SK-N-MC (cell line): ENCODE results near the gene SLAMF6.

Source experiments
- DNase-seq: peaks from one replicate; pipeline ENCODE4 v3.0.0-alpha.2; 2011; ENCODE audit warnings: low read depth, low spot score
- H3K27ac ChIP-seq: fragments of 200-600 bp; sonication (generic); 2 replicates; pipeline ENCODE4 v1.5.1; 2016; ENCODE audit warnings: mixed run types
- H3K36me3 ChIP-seq: fragments of 200-600 bp; sonication (generic); 2 replicates; pipeline ENCODE4 v1.6.1; 2017; ENCODE audit warnings: antibody characterized with exemption, low read length, mixed read lengths; ENCODE audit not compliant: insufficient read depth
- H3K4me3 ChIP-seq: fragments of 200-600 bp; sonication (generic); 2 replicates; pipeline ENCODE4 v1.5.1; 2016
- H3K9ac ChIP-seq: fragments of 200-600 bp; sonication (generic); 2 replicates; pipeline ENCODE4 v1.8.0; 2017; ENCODE audit warnings: mixed run types, mixed read lengths; ENCODE audit not compliant: insufficient read length
- H3K9me3 ChIP-seq: fragments of 200-600 bp; sonication (generic); 2 replicates; pipeline ENCODE4 v1.6.1; 2017; ENCODE audit warnings: low read depth, mild to moderate bottlenecking, antibody characterized with exemption, low read length, moderate library complexity, mixed read lengths
- EZH2 ChIP-seq: fragments of 200-600 bp; sonication (generic); IDR thresholded peaks from one replicate; pipeline ENCODE4 v1.6.1; 2017; ENCODE audit warnings: antibody characterized with exemption
- FOXP2 ChIP-seq: optimal IDR thresholded peaks from 2 replicates; pipeline ENCODE3; 2011; ENCODE audit warnings: mild to moderate bottlenecking, moderate library complexity; ENCODE audit not compliant: insufficient read depth; ENCODE audit errors: extremely low read length, control extremely low read depth
- POLR2AphosphoS5 ChIP-seq: IDR thresholded peaks from 2 replicates; pipeline ENCODE4 v1.6.1; 2012; ENCODE audit warnings: mild to moderate bottlenecking, low read depth, low read length, borderline replicate concordance

SLAMF6 gene

DNA sequence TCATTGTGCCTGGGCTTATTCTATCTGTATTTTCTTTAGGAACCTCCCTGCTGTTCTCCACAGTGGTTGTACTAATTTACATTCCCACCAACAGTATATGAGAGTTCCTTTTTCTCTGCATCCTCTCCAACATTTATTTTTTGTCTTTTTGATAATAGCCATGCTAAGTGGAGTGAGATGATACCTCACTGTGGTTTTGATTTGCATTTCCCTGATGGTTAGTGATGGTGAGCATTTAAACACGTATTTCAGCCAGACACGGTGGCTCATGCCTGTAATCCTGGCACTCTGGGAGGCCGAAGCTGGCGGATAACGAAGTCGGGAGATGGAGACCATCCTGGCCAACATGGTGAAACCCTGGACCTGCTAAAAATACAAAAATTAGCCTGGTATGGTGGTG lies 57.9 kb downstream of the SLAMF6 start:
- Histone ChIP-seq H3K9ac (no peak overlapping the region), H3K27ac (no peak overlapping the region), H3K36me3 (no peaks in the 10 kb centered on the region), H3K9me3 (no peaks in the 10 kb centered on the region), H3K4me3 (no peak overlapping the region)
- TF ChIP-seq POLR2AphosphoS5: no peak
- no peak for DNase-seq

DNA sequence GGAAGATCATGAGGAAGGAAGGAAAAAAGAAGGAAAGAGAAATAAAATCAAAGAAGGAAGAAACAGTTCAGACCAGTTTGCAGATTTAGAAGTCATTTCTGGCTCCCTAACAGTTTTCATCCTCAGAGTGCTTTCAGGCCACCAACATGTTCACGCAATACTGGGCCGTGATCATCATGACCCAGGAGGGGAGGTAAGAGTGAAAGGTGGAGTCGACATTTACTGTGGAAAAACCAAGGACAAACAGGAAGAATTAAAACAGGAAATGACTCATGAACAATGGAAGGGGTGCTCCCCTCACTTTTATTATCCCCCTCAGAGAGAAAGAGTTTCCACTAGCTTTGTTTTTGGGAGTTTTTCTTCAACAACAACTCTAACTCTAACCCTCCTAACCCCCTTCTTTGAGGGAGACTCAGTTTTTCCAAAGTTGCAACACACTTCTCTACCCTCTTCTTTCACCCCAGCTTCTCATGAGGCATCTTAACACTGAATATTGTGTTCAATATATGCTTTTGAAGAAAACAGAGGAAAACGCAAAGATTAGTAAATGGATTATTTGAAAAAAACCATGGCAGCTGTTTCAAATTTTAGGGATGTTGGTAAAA lies 62.3 kb downstream of the SLAMF6 start:
- no peak for DNase-seq
- no peak overlapping the region for H3K27ac ChIP-seq
- no peaks in the 10 kb centered on the region for H3K36me3 ChIP-seq
- H3K4me3 ChIP-seq: no peak overlapping the region
- no peak overlapping the region for H3K9ac ChIP-seq
- TF ChIP-seq FOXP2: no peak
- TF ChIP-seq EZH2: no peak
- no peaks in the 10 kb centered on the region for H3K9me3 ChIP-seq

DNA sequence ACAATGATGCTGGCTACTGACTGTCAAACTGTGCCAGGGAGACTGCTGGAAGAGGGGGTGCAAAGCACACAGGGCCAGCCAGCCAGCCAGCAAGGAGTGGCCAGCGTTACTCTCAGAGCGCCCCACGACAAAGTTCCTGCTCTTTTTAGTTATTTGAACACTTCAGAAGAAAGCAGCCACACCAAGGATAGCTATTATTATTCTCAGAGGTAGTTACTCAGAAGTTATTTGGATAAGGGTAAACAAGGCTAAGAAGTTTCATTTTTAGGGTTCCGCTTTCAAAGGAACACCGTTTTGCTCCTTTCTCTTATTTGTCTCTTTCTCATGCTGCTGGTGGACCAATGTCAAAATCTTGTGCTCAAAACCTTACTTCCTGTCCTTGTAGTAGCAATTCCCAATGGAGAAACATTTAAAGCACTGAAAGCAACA lies 62.8 kb downstream of the SLAMF6 start:
- no peak for TF ChIP-seq EZH2
- TF ChIP-seq POLR2AphosphoS5: no peak
- TF ChIP-seq FOXP2: no peak
- H3K4me3 ChIP-seq: no peak overlapping the region
- DNase-seq: no peak
- no peak overlapping the region for H3K27ac ChIP-seq
- H3K36me3 ChIP-seq: no peaks in the 10 kb centered on the region
- H3K9me3 ChIP-seq: no peaks in the 10 kb centered on the region
- H3K9ac ChIP-seq: no peak overlapping the region

DNA sequence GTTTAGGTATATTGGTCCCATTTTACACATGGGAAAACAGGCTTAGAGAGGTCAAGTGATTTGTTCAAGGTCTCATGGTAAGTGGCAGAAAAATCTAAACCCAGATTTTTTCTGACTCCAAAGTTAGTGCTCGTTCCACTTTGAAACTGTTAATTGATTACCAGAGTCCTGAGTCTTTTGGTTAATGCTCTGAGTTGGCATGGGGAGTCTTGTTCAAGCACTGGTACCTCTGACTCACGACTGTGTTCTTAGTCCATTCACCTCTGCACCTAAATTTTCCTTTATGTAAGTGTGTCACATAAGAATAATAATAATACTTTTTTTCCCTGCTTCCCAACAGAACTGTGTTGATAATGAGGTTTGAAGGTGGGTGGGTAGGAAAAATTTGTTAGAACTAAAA lies 63.4 kb downstream of the SLAMF6 start:
- no peak overlapping the region for H3K9ac ChIP-seq
- TF ChIP-seq POLR2AphosphoS5 (no peak), FOXP2 (no peak), EZH2 (no peak)
- H3K36me3 ChIP-seq: no peaks in the 10 kb centered on the region
- H3K4me3 ChIP-seq: no peak overlapping the region
- no peak for DNase-seq
- no peaks in the 10 kb centered on the region for H3K9me3 ChIP-seq
- no peak overlapping the region for H3K27ac ChIP-seq

DNA sequence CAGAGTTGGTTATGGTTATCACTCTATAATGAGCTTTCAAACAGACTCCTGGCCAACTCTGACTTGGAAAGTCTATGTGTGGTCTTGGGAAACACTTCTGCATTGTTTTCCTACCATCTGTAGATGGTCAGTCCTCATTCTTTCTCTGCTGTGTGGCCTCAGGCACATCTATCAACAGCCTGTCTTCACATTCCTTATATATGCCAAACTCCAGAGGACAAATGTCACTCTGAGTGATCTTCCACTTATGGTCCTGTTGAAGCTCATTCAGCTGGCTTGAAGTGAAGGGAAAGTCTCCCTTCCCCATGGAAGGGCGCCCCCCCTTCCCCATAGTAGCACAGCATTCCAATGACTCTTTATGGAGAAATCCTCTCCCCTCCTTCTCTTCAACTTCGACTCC lies 64.0 kb downstream of the SLAMF6 start:
- TF ChIP-seq POLR2AphosphoS5 (no peak), FOXP2 (no peak), EZH2 (no peak)
- no peak for DNase-seq
- Histone ChIP-seq H3K27ac (no peak overlapping the region), H3K9ac (no peak overlapping the region), H3K9me3 (no peaks in the 10 kb centered on the region), H3K4me3 (no peak overlapping the region), H3K36me3 (no peaks in the 10 kb centered on the region)

DNA sequence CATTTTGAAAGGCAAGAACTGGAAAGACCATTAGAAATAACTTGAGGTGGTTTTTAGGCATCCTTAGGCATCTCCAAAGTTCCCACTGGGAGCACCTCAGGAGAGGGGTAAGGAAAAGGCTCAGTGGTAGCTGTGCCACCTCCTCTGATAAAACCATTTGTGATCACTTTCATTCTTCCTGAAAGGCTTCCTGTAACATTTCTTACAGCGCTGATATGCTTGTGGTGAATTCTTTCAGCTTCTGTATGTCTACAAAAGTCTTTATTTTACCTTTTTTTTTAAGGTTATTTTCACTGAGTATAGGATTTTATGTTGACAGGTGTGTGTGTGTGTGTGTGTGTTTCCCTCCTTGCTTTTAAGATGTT lies 67.9 kb downstream of the SLAMF6 start:
- H3K36me3 ChIP-seq: no peaks in the 10 kb centered on the region
- H3K4me3 ChIP-seq: no peak overlapping the region
- no peak overlapping the region for H3K9ac ChIP-seq
- H3K9me3 ChIP-seq: no peaks in the 10 kb centered on the region
- TF ChIP-seq EZH2 (no peak), POLR2AphosphoS5 (no peak), FOXP2 (no peak)
- no peak for DNase-seq
- no peak overlapping the region for H3K27ac ChIP-seq

DNA sequence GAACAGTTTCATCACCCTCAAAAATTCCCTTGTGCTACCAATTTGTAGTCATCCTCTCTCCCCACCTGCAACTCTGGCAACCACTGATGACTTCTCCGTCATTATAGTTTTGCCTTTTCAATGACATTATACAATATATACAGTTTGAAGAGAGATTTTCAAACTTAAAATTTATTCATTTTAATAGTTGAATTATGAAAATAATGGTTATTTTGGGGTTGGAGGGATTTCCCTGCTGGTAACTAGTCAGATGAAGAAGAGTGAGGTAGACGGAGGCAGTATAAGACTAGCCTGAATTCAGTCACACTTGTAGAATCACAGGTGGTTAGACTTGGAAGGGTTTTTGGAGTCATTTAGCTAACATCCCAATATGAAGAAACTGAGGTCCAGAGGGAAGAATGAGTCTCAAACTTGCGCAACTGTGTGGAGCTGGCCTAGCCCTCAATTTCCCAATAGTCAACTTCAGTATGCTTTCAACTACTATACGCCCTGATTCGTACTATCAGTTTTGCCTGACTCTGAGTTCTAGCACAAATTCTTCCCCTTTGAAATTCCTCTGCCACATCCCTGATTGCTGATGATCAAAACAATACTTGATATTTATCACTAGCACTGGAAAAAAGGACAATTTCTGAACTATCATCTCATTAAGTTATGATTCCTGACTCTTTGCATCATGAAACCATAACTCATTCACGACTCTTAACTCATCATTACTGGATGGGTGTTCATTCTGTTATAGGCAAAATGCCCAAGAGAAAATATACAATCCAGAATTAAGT lies 68.5 kb downstream of the SLAMF6 start:
- H3K4me3 ChIP-seq: no peak overlapping the region
- no peak overlapping the region for H3K27ac ChIP-seq

DNA sequence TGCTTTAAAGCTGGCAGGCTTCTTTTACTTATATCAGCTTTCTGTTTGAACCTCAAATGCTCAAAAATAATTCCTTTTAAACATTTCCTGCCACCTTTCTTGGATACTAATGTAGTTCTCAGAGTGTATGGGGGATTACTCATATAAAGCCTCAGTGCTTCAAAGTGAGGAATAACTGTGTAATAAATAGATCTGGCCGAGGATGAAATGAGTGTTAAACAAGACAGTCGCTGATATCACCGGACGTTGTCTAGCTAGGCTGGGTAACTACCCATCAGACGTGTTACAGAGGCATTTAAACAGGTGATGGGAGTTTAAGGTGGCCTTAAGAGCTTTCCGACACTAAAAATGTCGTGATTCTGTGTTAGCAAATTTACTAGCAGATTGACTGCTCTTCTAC lies 69.6 kb downstream of the SLAMF6 start:
- H3K27ac ChIP-seq: no peak overlapping the region
- no peak overlapping the region for H3K4me3 ChIP-seq
- no peak overlapping the region for H3K9ac ChIP-seq
- no peak for TF ChIP-seq EZH2
- no peak for TF ChIP-seq FOXP2
- no peak for TF ChIP-seq POLR2AphosphoS5
- no peak for DNase-seq
- no peaks in the 10 kb centered on the region for H3K36me3 ChIP-seq
- H3K9me3 ChIP-seq: no peaks in the 10 kb centered on the region

More for the DNA sequence above, 68.5 kb downstream of the SLAMF6 start:
- no peaks in the 10 kb centered on the region for H3K36me3 ChIP-seq
- no peak for DNase-seq
- H3K9me3 ChIP-seq: no peaks in the 10 kb centered on the region
- TF ChIP-seq POLR2AphosphoS5: no peak
- TF ChIP-seq EZH2: no peak
- no peak for TF ChIP-seq FOXP2
- no peak overlapping the region for H3K9ac ChIP-seq

DNA sequence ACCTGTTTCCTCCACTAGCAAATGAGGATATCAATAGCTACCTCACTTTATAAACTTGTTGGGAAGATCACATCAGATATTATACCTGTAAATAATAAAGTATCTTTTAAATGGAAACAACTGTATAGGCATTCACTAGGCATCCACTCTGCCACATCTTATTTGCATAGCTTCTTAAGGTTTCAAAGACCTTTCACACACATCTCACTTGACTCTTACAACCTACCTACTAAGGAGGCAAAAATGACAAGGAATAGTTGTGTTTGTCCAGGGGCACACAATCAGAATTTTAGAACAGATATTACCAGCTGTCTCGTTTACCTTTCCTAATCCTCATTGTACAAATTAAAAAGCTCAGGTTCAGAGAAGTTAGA lies 71.2 kb downstream of the SLAMF6 start:
- H3K27ac ChIP-seq: no peak overlapping the region
- no peaks in the 10 kb centered on the region for H3K36me3 ChIP-seq
- TF ChIP-seq EZH2 (no peak), FOXP2 (no peak), POLR2AphosphoS5 (no peak)
- H3K9ac ChIP-seq: no peak overlapping the region
- DNase-seq: no peak
- no peaks in the 10 kb centered on the region for H3K9me3 ChIP-seq
- H3K4me3 ChIP-seq: no peak overlapping the region
